K562 (cell line): ENCODE measurements around the gene RALGAPB. TPM values are rescaled to one million over a fixed set of nuclear protein-coding genes. Genes with fewer than 3 reads are reported as not detected.

Source experiments
- CBX5 ChIP-seq: IDR thresholded peaks from 2 replicates; pipeline ENCODE4 v1.6.1; 2014; ENCODE audit warnings: low read depth, borderline replicate concordance
- ELK3 ChIP-seq: fragments of 450-650 bp; formaldehyde crosslinking; IDR thresholded peaks from 2 replicates; pipeline ENCODE4 v1.4.0; 2020; ENCODE audit warnings: mild to moderate bottlenecking
- HCFC1 ChIP-seq: IDR thresholded peaks from 2 replicates; pipeline ENCODE4 v1.6.1; 2012; ENCODE audit warnings: low read depth, low read length, improper control_type of control experiment
- JUNB ChIP-seq: fragments of 450-650 bp; formaldehyde crosslinking; conservative IDR thresholded peaks from 2 replicates; pipeline ENCODE4 v1.4.0; 2020; ENCODE audit warnings: mild to moderate bottlenecking
- PBX2 ChIP-seq, 2 experiments: IDR thresholded peaks in 1 of 2; conservative IDR thresholded peaks in 1 of 2; 2 replicates each; pipeline ENCODE4 v1.6.1; 2016; ENCODE audit warnings: low read depth in 2 of 2, mild to moderate bottlenecking in 1 of 2, missing compliant biosample characterization in 1 of 2, missing genetic modification characterization in 1 of 2, moderate library complexity in 1 of 2
- POLR2AphosphoS2 ChIP-seq: IDR thresholded peaks from 2 replicates; pipeline ENCODE4 v1.6.1; 2012; ENCODE audit warnings: low read length, improper control_type of control experiment
- RBM34 ChIP-seq: fragments of 200-400 bp; formaldehyde crosslinking; IDR thresholded peaks from 2 replicates; pipeline ENCODE4 v1.6.1; 2018; ENCODE audit warnings: low read length, borderline replicate concordance; ENCODE audit not compliant: insufficient read depth
- SNRNP70 ChIP-seq: fragments of 200-400 bp; formaldehyde crosslinking; optimal IDR thresholded peaks from 2 replicates; pipeline ENCODE3; 2017; ENCODE audit warnings: low read depth, low read length
- TCF7 ChIP-seq: sonication (generic); IDR thresholded peaks from 2 replicates; pipeline ENCODE4 v1.6.1; 2016; ENCODE audit warnings: antibody characterized with exemption, borderline replicate concordance
- ZNF197 ChIP-seq: fragments of 200-800 bp; sonication (Bioruptor generic); IDR thresholded peaks from 2 replicates; pipeline ENCODE4 v1.6.1; 2016; ENCODE audit warnings: low read depth, missing genetic modification characterization, missing compliant biosample characterization
- ZNF280A ChIP-seq: fragments of 450-650 bp; IDR thresholded peaks from 2 replicates; pipeline ENCODE4 v1.6.1; 2018; ENCODE audit warnings: mild to moderate bottlenecking, low read depth; ENCODE audit not compliant: partially characterized antibody
- ZNF407 ChIP-seq: fragments of 450-650 bp; IDR thresholded peaks from 2 replicates; pipeline ENCODE4 v1.6.1; 2016; ENCODE audit warnings: low read depth
- ZNF583 ChIP-seq: fragments of 250-450 bp; sonication (Bioruptor Pico); IDR thresholded peaks from 2 replicates; pipeline ENCODE4 v1.4.0; 2020
- polyA plus RNA-seq, 8 experiments: library from polyadenylated mRNA; depleted of rRNA in 4 of 8; stranded (reverse) in 5 of 8; unstranded in 3 of 8; fragments of >200 nt; fragmentation: Nextera tagmentation in 2 of 8; fragmentation: Illumina TruSeq in 1 of 8; extraction: Ambion mirVana in 2 of 8; extraction: Trizol in 1 of 8; gene quantifications; 2 replicates each; pipeline versions ENCODE4 v1.2.1 to v1.2.3, GENCODE V29; 2011 to 2014; ENCODE audit warnings: inconsistent platforms in 1 of 8, missing spikeins in 1 of 8
- total RNA-seq, 7 experiments: library from RNA; depleted of rRNA in 6 of 7; stranded (reverse); fragments of >200 nt in 6 of 7; fragmentation: Illumina TruSeq in 2 of 7; extraction: Trizol in 2 of 7; gene quantifications; 2 replicates each; pipeline versions ENCODE4 v1.2.1 to v1.2.3, GENCODE V29; 2011 to 2021; ENCODE audit warnings: low replicate concordance in 1 of 7

RALGAPB gene
- total and polyA plus RNA-seq, 9 of the 15 experiments (the other 6 are each of a cell fraction or from before 2014, with no cell fraction given), result 4.3 to 25.6 (median 13.6) TPM

- TF ChIP-seq ZNF280A (no peak), ELK3 (no peak), HCFC1 (peak; percentile 84), CBX5 (no peak), RBM34 (no peak), ZNF407 (no peak), ZNF583 (CRISPR knock-in tag) (no peak), SNRNP70 (no peak), POLR2AphosphoS2 (peak; percentile 70; the same call in 1 of the 2 replicates), ZNF197 (no peak), JUNB (no peak), PBX2 (CRISPR knock-in tag; IDR thresholded peaks at IDR 0.05; ENCODE audit: low read depth) (no peak), PBX2 (tag; conservative IDR thresholded peaks at IDR 0.05; ENCODE audit: low read depth) (no peak), TCF7 (no peak)
These were observed 26.0 kb upstream of the RALGAPB start (continued) for GRCh38 chr20:38446441-38447209.
